ENCODE measurements around the gene MEIS3.

DNA sequence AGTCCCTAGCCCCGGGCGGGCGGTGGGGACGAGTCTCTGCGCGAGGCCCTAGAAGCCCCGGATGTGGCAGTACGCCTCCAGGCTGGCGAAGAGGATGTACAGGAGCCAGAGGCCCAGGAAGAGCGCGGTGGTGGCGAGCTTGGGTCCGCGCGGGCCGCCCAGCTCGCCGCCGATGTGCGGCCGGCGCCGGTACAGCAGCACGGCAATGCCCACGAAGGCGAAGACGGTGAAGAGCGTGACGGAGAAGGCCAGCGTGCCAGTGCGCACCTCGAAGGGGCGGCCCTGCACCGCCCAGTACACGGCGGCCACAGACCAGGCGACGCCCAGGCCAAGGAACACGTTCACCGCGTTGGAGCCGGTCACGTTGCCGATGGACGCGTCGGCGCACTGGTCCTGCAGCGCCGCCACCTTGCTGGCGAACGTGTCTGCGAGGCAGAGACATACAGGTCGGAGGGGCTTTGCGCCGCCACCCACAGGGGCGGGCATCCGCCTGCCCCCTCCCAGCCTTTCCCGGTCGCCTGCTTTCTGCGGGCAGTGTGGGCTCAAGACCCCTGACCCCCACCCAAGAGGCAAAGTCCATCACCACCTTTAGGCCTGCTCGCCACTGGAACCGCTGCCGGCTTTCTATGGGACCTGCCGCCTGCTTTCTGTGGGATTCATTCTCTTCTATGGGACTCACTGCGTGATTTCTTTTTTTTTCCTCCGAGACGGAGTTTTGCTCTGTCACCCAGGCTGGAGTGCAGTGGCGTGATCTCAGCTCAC lies 10.9 kb upstream of the MEIS3 start:
- peak; percentile 22 for TF ChIP-seq POLR2A (IDR thresholded peaks at IDR 0.05)
- TF ChIP-seq, protein P1, sequence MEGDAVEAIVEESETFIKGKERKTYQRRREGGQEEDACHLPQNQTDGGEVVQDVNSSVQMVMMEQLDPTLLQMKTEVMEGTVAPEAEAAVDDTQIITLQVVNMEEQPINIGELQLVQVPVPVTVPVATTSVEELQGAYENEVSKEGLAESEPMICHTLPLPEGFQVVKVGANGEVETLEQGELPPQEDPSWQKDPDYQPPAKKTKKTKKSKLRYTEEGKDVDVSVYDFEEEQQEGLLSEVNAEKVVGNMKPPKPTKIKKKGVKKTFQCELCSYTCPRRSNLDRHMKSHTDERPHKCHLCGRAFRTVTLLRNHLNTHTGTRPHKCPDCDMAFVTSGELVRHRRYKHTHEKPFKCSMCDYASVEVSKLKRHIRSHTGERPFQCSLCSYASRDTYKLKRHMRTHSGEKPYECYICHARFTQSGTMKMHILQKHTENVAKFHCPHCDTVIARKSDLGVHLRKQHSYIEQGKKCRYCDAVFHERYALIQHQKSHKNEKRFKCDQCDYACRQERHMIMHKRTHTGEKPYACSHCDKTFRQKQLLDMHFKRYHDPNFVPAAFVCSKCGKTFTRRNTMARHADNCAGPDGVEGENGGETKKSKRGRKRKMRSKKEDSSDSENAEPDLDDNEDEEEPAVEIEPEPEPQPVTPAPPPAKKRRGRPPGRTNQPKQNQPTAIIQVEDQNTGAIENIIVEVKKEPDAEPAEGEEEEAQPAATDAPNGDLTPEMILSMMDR (IDR thresholded peaks at IDR 0.05), result peak in 2 of 4 experiments; percentile 34 to 60
- TF ChIP-seq POLR2AphosphoS5 (IDR thresholded peaks at IDR 0.05), result no peak

Measured in prostate gland (tissue), 2 donors.